Caco-2 (cell line): ENCODE data around the gene SEMA6D. TPM values are rescaled to one million over a fixed set of nuclear protein-coding genes. Genes with fewer than 3 reads are reported as not detected.

Experiments used
- BruUV-seq: library from RNA; stranded (reverse); fragments of 400-500 nt; replicated peaks from 2 replicates; lab custom pipeline; 2021; lab: Mats Ljungman, UMichigan
- CTCF ChIA-PET: fragments of 300-600 bp; sonication (Branson Sonifier 250); formaldehyde crosslinking; loops from one replicate; lab custom pipeline; 2022; ENCODE audit warnings: antibody characterized with exemption; lab: Charles Lee
- POLR2A ChIA-PET: fragments of 300-600 bp; sonication (Branson Sonifier 250); formaldehyde crosslinking; loops from one replicate; lab custom pipeline; 2022; ENCODE audit warnings: antibody characterized with exemption; lab: Charles Lee
- DNase-seq, 2 experiments: peaks; one replicate each; pipeline versions ENCODE4 v3.0.0 to v3.0.0-alpha.2; 2020 to 2022
- H3K27me3 ChIP-seq: replicated peaks from 2 replicates; pipeline ENCODE4 v1.6.0; 2011; ENCODE audit warnings: low read length; ENCODE audit not compliant: control insufficient read depth, insufficient read depth
- H3K36me3 ChIP-seq: 2 replicates; pipeline ENCODE4 v1.5.1; 2011; ENCODE audit warnings: low read length; ENCODE audit not compliant: control insufficient read depth, insufficient read depth
- H3K4me1 ChIP-seq: fragments of 250-450 bp; sonication (Bioruptor Pico); 2 replicates; pipeline ENCODE4 v1.5.1; 2020; ENCODE audit warnings: mild to moderate bottlenecking
- H3K4me3 ChIP-seq: 2 replicates; pipeline ENCODE4 v1.5.1; 2011; ENCODE audit warnings: low read depth, mild to moderate bottlenecking, control low read depth, low read length
- H3K9me3 ChIP-seq: fragments of 250-450 bp; sonication (Bioruptor Pico); 2 replicates; pipeline ENCODE4 v1.5.1; 2020; ENCODE audit warnings: mild to moderate bottlenecking, moderate library complexity
- H3K27ac Mint-ChIP-seq: one replicate; pipeline ENCODE4 v1.8.0; 2022; ENCODE audit warnings: mixed read lengths; ENCODE audit not compliant: unreplicated experiment
- H3K27me3 Mint-ChIP-seq: one replicate; pipeline ENCODE4 v1.8.0; 2022; ENCODE audit warnings: mixed read lengths; ENCODE audit not compliant: insufficient read depth, unreplicated experiment
- H3K36me3 Mint-ChIP-seq: one replicate; pipeline ENCODE4 v1.8.0; 2022; ENCODE audit warnings: mild to moderate bottlenecking, mixed read lengths; ENCODE audit not compliant: insufficient read depth, unreplicated experiment
- H3K4me1 Mint-ChIP-seq: one replicate; pipeline ENCODE4 v1.8.0; 2022; ENCODE audit warnings: low read depth, mixed read lengths; ENCODE audit not compliant: unreplicated experiment
- H3K4me3 Mint-ChIP-seq: one replicate; pipeline ENCODE4 v1.8.0; 2022; ENCODE audit warnings: mild to moderate bottlenecking, moderate library complexity, mixed read lengths; ENCODE audit not compliant: unreplicated experiment
- H3K9me3 Mint-ChIP-seq: one replicate; pipeline ENCODE4 v1.8.0; 2022; ENCODE audit warnings: mixed read lengths; ENCODE audit not compliant: unreplicated experiment
- CTCF ChIP-seq, 2 experiments: fragments of 200-600 bp in 1 of 2; IDR thresholded peaks; 1 replicate in 1 of 2; 2 replicates in 1 of 2; pipeline versions ENCODE4 v1.5.1 to v1.8.0; 2011 to 2022; ENCODE audit warnings: antibody characterized with exemption in 1 of 2, control low read depth in 1 of 2, inconsistent platforms in 1 of 2, low read depth in 1 of 2, low read length in 1 of 2, mild to moderate bottlenecking in 1 of 2, moderate library complexity in 1 of 2; ENCODE audit not compliant: insufficient read depth in 1 of 2, severe bottlenecking in 1 of 2, unreplicated experiment in 1 of 2
- intact Hi-C: fragments of 100-400 bp; cut with micrococcal nuclease; formaldehyde crosslinking; loops from one replicate; pipeline ENCODE4 v1.10.0; 2022; ENCODE audit not compliant: unreplicated experiment
- total RNA-seq: library from RNA; stranded (reverse); gene quantifications from 2 replicates; pipeline ENCODE4 v1.2.3, GENCODE V29; 2022

SEMA6D gene
- total RNA-seq, 1 experiment from 2014 or later, result 0.18 TPM

GRCh38 chr15:47726399-47726823, 9.1 kb downstream of the SEMA6D start:
- no TSS peak for BruUV-seq
- Mint-ChIP-seq H3K36me3 (no peaks in the 10 kb centered on the region), H3K27ac (no peak overlapping the region), H3K4me1 (no peaks in the 10 kb centered on the region), H3K9me3 (no peaks in the 10 kb centered on the region), H3K4me3 (no peak overlapping the region), H3K27me3 (peaks cover 18% of the 10 kb centered on the region)
- CTCF ChIA-PET, result no interaction called here
- Histone ChIP-seq H3K9me3 (no peaks in the 10 kb centered on the region), H3K4me3 (no peak overlapping the region), H3K36me3 (no peaks in the 10 kb centered on the region), H3K27me3 (no peaks in the 10 kb centered on the region), H3K4me1 (no peaks in the 10 kb centered on the region)
- intact Hi-C loops, result no loop called here
- TF ChIP-seq CTCF (IDR thresholded peaks at IDR 0.05; ENCODE audit: insufficient read depth in 1 of 2, low read depth in 1 of 2, low read length in 1 of 2, severe bottlenecking in 1 of 2, unreplicated experiment in 1 of 2), result no peak
- no peak for DNase-seq
- POLR2A ChIA-PET, result no interaction called here

- no peaks in the 10 kb centered on the region for H3K27me3 ChIP-seq
- H3K4me1 Mint-ChIP-seq, result no peaks in the 10 kb centered on the region
These were observed 9.8 kb downstream of the SEMA6D start for GRCh38 chr15:47727137-47727536.

GRCh38 chr15:47727676-47728075, 10.4 kb downstream of the SEMA6D start:
- H3K9me3 Mint-ChIP-seq, result no peaks in the 10 kb centered on the region

More at GRCh38 chr15:47727137-47727536, 9.8 kb downstream of the SEMA6D start:
- Mint-ChIP-seq H3K9me3 (no peaks in the 10 kb centered on the region), H3K27me3 (peaks cover 15% of the 10 kb centered on the region), H3K4me3 (no peak overlapping the region), H3K36me3 (no peaks in the 10 kb centered on the region), H3K27ac (no peak overlapping the region)
- Histone ChIP-seq H3K4me1 (no peaks in the 10 kb centered on the region), H3K4me3 (no peak overlapping the region), H3K9me3 (no peaks in the 10 kb centered on the region), H3K36me3 (no peaks in the 10 kb centered on the region)
- BruUV-seq, result no TSS peak
- no peak for DNase-seq
- POLR2A ChIA-PET, result no interaction called here
- TF ChIP-seq CTCF (IDR thresholded peaks at IDR 0.05; ENCODE audit: insufficient read depth in 1 of 2, low read depth in 1 of 2, low read length in 1 of 2, severe bottlenecking in 1 of 2, unreplicated experiment in 1 of 2), result no peak
- intact Hi-C loops, result no loop called here
- CTCF ChIA-PET, result no interaction called here

More at GRCh38 chr15:47727676-47728075, 10.4 kb downstream of the SEMA6D start:
- H3K27me3 ChIP-seq, result no peaks in the 10 kb centered on the region
- no peak overlapping the region for H3K4me3 ChIP-seq
- no peaks in the 10 kb centered on the region for H3K9me3 ChIP-seq
- no peak overlapping the region for H3K27ac Mint-ChIP-seq
- no peaks in the 10 kb centered on the region for H3K36me3 Mint-ChIP-seq
- no peak for DNase-seq
- no TSS peak for BruUV-seq
- no peak for TF ChIP-seq CTCF (IDR thresholded peaks at IDR 0.05; ENCODE audit: insufficient read depth in 1 of 2, low read depth in 1 of 2, low read length in 1 of 2, severe bottlenecking in 1 of 2, unreplicated experiment in 1 of 2)
- CTCF ChIA-PET, result no interaction called here
- H3K4me1 ChIP-seq, result no peaks in the 10 kb centered on the region
- no peak overlapping the region for H3K4me3 Mint-ChIP-seq
- no peaks in the 10 kb centered on the region for H3K4me1 Mint-ChIP-seq
- H3K36me3 ChIP-seq, result no peaks in the 10 kb centered on the region
- H3K27me3 Mint-ChIP-seq, result peaks cover 15% of the 10 kb centered on the region
- POLR2A ChIA-PET, result no interaction called here
- intact Hi-C loops, result no loop called here
